Peyer's patch (tissue), 4 donors: ENCODE results near the gene TMEM145.

ENCODE experiments used
- CTCF ChIP-seq, 6 experiments: fragments of 450-650 bp in 4 of 6; fragments of 200-600 bp in 2 of 6; sonication (generic) in 1 of 6; IDR thresholded peaks; one replicate each; pipeline ENCODE4 v1.5.1; 2017 to 2019; ENCODE audit warnings: antibody characterized with exemption in 6 of 6, mild to moderate bottlenecking in 3 of 6, moderate library complexity in 1 of 6
- POLR2A ChIP-seq, 2 donors: fragments of 450-650 bp; IDR thresholded peaks; one replicate each; pipeline ENCODE4 v1.5.1; 2017; ENCODE audit warnings: antibody characterized with exemption in 2 of 2, mild to moderate bottlenecking in 2 of 2, moderate library complexity in 2 of 2

GRCh38 chr19:42345191-42345812 is 32.2 kb downstream of the TMEM145 start:
- no peak for TF ChIP-seq CTCF (IDR thresholded peaks at IDR 0.05)
- TF ChIP-seq POLR2A (IDR thresholded peaks at IDR 0.05), result no peak
